Activated CD4-positive, alpha-beta T cell treated with anti-CD3 and anti-CD28 coated beads for 24 hours (primary cell): Measurements from ENCODE around the gene CHIT1.
"Not testable (repeated sequence)": the region's sequence is repeated elsewhere in the genome, so short reads cannot be mapped to it uniquely, and the experiment has no call there.

ENCODE experiments used
- DNase-seq, 2 donors: peaks; one replicate each; pipeline ENCODE4 v3.0.0-alpha.2; 2020; ENCODE audit warnings: low read depth in 2 of 2

The CHIT1 gene

GRCh38 chr1:203229471-203230135, at the start of gene CHIT1:
TSS of gene CHIT1 (minus strand) at chr1:203229673. CDS start at chr1:203229636, 37 bp downstream.
- DNase-seq = no peak

GRCh38 chr1:203278885-203279406, 49.5 kb upstream of the CHIT1 start:
- DNase-seq = no peak

- no peak for DNase-seq
Observed at GRCh38 chr1:203278082-203278884, 48.8 kb upstream of the CHIT1 start.

GRCh38 chr1:203276916-203277545, 47.6 kb upstream of the CHIT1 start:
- DNase-seq = no peak

DNA sequence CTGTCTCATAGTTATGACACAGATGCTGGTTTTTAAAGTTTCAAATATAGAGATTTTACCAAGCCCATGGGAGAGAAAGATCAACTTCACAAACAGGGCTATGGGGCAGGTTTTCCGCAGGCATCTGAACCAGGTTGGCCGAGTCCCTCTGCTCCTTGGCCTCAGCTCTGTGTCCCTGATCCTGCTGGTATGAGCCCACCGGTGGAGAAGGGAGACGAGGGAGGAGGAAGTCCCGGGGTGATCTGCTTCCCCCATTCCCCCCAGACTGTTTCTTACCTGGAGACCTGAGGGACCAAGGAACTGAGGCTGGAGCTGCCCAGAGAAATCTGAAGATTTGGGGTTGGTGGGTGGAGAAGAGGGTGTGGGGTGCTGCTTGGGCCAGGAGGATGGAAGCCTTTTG, 46.9 kb upstream of the CHIT1 start:
- DNase-seq = no peak

- no peak for DNase-seq
Observed at GRCh38 chr1:203275656-203276272, 46.3 kb upstream of the CHIT1 start.

GRCh38 chr1:203274603-203275381, 45.3 kb upstream of the CHIT1 start:
- DNase-seq = no peak

GRCh38 chr1:203273869-203274602, 44.6 kb upstream of the CHIT1 start:
- no peak for DNase-seq

- DNase-seq = peak; percentile 92 to 93
Observed at GRCh38 chr1:203273206-203273868, 43.9 kb upstream of the CHIT1 start.

DNA sequence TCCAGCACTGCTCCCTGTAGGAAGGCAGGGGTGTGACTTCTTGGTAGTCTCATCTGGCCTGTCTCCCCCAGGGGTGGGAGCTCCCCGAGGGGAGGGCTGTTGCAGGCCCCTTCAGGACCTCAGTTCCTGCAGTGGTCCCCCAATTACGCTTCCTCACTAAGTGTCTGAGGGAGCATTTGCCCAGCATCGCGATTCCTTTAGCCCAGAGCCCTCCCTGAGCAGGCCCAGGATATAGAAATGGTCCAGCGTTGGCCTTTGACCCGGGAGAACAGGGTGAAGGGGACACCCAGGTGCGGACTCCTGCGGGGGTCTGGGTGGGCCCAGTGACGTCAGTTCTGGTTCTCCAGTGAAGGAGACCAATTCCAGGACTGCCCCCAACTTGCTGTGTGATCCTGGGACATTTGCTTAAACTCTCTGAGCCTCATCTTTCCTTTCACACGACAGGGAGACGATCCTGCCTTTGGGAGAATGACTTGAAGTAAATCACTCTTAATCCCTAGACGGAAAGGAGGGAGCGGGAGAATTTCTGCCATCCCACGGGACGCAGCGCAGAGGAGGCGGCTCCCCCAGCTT, 43.2 kb upstream of the CHIT1 start:
- no peak for DNase-seq

GRCh38 chr1:203271962-203272632, 42.6 kb upstream of the CHIT1 start:
- no peak for DNase-seq

DNA sequence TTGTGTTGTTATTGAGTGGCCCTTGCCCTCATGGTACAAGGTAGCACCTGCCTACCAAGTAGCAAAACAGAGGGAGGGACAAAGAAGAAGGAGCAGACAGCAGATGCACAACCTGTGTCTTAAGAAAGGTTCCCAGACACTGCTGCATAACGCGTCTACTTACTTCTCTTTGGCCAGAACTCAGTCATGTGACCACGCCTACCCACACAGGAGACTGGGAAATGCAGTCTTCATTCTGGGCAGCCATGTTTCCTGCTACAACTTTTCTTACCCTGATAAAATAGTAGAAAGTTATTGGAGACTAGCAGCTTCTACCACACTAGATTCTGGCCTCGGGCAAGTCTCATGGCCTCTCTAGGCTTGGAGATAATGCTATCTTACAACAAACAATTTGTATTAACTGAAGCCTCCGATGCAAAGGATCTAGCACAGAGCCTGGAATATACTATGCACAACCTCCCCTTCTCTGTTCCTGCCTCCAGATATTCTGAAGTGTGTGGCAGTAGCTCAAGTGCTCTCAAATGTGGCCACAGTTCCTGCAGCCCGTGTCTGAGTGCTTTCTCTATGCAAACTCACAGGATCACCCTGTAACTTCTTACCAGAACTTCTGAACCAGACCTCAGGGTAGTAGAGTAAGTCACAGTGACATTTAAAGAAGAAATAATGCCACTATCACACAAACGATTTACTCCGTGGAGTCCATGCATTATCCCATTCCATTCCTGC, 41.7 kb upstream of the CHIT1 start:
- peak in 1 of 2 donors; percentile 58 for DNase-seq

DNA sequence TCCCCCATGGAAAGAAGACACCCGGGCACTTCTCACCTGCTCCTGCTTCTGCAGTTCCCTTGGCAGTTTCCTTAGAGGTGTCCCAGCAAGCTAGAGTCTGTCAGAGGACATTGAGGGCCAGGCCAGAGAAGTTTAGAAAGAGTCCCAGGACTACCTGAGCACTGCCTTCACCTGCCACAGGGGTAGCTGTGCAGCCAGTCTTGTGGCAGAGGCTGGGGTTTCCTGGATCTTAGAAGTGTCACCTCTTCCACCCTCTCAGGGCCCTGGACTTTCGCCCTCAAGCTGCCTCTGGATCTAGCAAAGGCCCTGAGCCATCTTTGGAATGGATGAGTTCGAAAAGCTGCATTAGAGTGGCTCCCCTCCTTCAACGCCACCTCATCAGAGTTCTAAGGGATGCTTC, 41.0 kb upstream of the CHIT1 start:
- DNase-seq = no peak

- no peak for DNase-seq
Observed at GRCh38 chr1:203269654-203270020, 40.2 kb upstream of the CHIT1 start.

- no peak for DNase-seq
Observed at GRCh38 chr1:203268901-203269653, 39.6 kb upstream of the CHIT1 start.

DNA sequence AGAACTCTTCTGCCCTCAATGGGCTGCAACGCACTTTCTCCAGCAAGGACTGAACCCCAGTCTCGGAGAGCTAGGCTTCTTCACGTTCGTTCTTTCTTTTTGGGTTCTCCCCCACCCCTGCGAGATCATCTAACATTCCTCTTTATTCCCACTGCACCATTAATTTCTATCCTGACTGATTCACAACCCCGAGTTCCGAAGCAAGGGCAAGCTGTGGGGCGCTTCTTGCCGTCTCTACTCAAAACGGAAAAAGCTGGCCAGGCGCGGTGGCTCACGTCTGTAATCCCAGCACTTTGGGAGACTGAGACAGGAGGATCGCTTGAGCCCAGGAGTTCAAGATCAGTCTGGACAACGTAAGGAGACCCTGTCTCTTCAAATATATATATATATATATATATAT, 38.4 kb upstream of the CHIT1 start:
- no peak for DNase-seq

DNA sequence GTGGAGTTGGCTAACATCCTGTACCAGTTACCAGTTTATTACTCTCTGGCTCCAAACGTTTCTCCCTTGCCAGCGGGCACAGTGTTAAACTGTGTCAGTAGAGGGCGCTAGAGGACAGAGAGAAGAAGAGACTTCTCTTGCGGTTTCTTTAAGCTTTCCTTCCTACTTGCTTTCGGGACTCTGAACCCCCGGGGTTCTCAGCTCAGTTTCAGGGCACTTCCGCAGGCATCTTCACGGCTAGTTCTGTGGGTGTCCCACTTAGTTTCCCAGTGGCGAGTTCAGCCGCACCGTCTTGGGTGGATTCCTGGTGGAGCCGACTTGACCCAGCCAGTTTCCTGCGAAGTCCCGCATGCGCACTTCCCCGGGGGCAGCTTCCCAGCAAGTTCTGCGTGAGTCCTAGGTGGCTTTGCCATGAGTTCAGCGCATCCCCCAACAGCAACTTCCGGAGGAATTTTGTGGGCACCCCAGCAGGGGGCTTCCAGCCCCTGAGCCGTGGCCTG, 37.9 kb upstream of the CHIT1 start:
- peak; percentile 72 to 80 for DNase-seq

- not testable (repeated sequence) for DNase-seq
Observed at GRCh38 chr1:203266140-203266539, 36.7 kb upstream of the CHIT1 start.
